22Rv1 (cell line): ENCODE data around the gene MAMDC2.

Source experiments
- ZFX ChIP-seq: fragments of 450-650 bp; IDR thresholded peaks from 2 replicates; pipeline ENCODE4 v1.6.1; 2017; ENCODE audit warnings: antibody characterized with exemption, borderline replicate concordance
- TF ChIP-seq, protein P1 (sequence below): fragments of 450-650 bp; IDR thresholded peaks from 2 replicates; pipeline ENCODE4 v1.5.1; 2017; ENCODE audit warnings: mild to moderate bottlenecking

GRCh38 chr9:70217029-70217428 is 173.4 kb downstream of the MAMDC2 start:
- TF ChIP-seq, protein P1, sequence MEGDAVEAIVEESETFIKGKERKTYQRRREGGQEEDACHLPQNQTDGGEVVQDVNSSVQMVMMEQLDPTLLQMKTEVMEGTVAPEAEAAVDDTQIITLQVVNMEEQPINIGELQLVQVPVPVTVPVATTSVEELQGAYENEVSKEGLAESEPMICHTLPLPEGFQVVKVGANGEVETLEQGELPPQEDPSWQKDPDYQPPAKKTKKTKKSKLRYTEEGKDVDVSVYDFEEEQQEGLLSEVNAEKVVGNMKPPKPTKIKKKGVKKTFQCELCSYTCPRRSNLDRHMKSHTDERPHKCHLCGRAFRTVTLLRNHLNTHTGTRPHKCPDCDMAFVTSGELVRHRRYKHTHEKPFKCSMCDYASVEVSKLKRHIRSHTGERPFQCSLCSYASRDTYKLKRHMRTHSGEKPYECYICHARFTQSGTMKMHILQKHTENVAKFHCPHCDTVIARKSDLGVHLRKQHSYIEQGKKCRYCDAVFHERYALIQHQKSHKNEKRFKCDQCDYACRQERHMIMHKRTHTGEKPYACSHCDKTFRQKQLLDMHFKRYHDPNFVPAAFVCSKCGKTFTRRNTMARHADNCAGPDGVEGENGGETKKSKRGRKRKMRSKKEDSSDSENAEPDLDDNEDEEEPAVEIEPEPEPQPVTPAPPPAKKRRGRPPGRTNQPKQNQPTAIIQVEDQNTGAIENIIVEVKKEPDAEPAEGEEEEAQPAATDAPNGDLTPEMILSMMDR = no peak
- no peak for TF ChIP-seq ZFX
